Measurements from ENCODE around the gene C4orf50. TPM values are rescaled to one million over a fixed set of nuclear protein-coding genes. Genes with fewer than 3 reads are reported as not detected.

The C4orf50 gene
- total RNA-seq, 1 donor from 2014 or later: not detected

DNA sequence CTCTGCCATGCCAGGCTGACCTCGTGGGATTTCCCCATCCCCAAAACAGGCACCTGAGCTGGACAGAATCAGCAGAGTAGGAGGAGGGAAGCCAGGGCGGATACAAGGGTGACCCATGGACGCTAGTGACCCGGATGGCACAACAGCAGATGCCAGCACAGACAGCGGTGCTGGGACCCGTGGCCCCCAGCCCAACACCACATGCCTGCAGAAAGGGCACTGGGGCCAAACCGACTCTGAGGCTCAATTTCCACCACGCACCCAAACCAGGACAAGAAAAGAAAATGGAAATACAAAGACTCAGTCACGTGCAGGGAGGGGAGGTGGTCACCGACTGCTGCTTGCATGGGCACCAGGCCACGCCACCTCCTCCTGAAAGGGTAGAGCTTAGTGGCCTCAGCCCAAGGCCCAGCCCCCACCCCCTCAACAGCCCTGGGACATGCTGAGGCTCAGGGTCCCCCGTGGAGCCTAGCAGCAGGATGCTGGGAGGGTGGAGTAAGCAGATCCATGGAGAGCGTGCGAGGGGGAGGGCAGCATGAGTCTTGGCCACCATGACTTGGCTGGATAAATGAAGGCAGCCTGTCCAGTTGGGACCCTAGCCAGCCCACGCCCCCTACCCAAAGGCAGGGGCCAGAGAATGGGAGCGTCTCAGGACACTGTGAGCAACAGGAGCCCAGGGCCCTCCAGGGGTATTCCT lies 47.7 kb downstream of the C4orf50 start:
- Mint-ChIP-seq H3K27me3 (ENCODE audit: low read depth) (peaks cover 56% of the 10 kb centered on the region), H3K4me1 (ENCODE audit: low read depth) (no peaks in the 10 kb centered on the region), H3K36me3 (ENCODE audit: low read depth) (no peaks in the 10 kb centered on the region), H3K9me3 (ENCODE audit: low read depth) (no peaks in the 10 kb centered on the region), H3K27ac (ENCODE audit: unreplicated experiment) (no peak overlapping the region), H3K4me3 (ENCODE audit: unreplicated experiment) (no peak overlapping the region)
- DNase-seq (ENCODE audit: low spot score): no peak
- TF ChIP-seq, protein P1, sequence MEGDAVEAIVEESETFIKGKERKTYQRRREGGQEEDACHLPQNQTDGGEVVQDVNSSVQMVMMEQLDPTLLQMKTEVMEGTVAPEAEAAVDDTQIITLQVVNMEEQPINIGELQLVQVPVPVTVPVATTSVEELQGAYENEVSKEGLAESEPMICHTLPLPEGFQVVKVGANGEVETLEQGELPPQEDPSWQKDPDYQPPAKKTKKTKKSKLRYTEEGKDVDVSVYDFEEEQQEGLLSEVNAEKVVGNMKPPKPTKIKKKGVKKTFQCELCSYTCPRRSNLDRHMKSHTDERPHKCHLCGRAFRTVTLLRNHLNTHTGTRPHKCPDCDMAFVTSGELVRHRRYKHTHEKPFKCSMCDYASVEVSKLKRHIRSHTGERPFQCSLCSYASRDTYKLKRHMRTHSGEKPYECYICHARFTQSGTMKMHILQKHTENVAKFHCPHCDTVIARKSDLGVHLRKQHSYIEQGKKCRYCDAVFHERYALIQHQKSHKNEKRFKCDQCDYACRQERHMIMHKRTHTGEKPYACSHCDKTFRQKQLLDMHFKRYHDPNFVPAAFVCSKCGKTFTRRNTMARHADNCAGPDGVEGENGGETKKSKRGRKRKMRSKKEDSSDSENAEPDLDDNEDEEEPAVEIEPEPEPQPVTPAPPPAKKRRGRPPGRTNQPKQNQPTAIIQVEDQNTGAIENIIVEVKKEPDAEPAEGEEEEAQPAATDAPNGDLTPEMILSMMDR (IDR thresholded peaks at IDR 0.05): no peak

DNA sequence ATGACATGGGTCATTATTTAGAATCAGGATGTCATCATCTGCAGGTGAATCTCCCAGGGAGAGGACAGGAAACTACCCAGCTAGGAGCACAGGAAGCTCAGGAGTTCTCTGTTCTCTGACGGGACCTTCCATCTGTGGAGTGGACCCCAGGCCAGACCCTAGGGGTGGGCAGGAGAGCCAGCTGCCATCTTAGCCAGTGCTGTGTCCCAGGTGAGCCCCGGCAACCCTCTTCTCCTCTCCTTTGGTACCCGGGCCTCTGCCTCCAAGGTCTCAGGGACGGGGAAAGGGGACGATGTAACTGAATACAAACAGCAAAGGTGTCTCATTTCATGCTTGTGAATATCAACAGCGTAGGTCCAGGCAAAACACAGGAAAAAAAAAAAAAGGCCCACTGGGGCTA lies 48.5 kb downstream of the C4orf50 start:
- no peaks in the 10 kb centered on the region for H3K4me1 Mint-ChIP-seq (ENCODE audit: low read depth)
- peaks cover 61% of the 10 kb centered on the region for H3K27me3 Mint-ChIP-seq (ENCODE audit: low read depth)
- no peak overlapping the region for H3K4me3 Mint-ChIP-seq (ENCODE audit: unreplicated experiment)
- H3K36me3 Mint-ChIP-seq (ENCODE audit: low read depth): no peaks in the 10 kb centered on the region
- TF ChIP-seq, protein P1 (IDR thresholded peaks at IDR 0.05): no peak
- H3K27ac Mint-ChIP-seq (ENCODE audit: unreplicated experiment): no peak overlapping the region
- no peak for DNase-seq (ENCODE audit: low spot score)
- H3K9me3 Mint-ChIP-seq (ENCODE audit: low read depth): no peaks in the 10 kb centered on the region

DNA sequence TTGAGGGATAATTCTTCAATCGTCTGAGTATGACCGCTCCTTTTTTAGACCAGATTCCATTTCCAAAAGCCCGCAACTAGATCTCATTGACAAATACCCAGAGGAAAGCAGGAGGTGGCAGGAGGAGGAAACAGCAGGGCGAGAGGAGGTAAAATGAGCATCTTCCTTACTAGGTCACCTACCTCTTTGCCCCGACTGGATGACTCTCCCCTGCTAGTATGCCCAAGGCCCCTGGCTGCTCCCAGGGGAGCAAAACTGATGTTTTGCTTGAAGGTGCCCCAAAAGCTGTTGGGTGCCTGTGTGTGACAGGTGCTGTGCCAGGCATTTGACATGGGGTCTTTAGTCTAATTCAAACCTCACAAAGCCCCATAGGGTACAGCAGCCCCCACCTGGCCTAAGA lies 48.9 kb downstream of the C4orf50 start:
- peaks cover 60% of the 10 kb centered on the region for H3K27me3 Mint-ChIP-seq (ENCODE audit: low read depth)
- H3K4me1 Mint-ChIP-seq (ENCODE audit: low read depth): no peaks in the 10 kb centered on the region
- no peaks in the 10 kb centered on the region for H3K36me3 Mint-ChIP-seq (ENCODE audit: low read depth)
- DNase-seq (ENCODE audit: low spot score): no peak
- TF ChIP-seq, protein P1 (IDR thresholded peaks at IDR 0.05): no peak
- H3K27ac Mint-ChIP-seq (ENCODE audit: unreplicated experiment): no peak overlapping the region
- no peak overlapping the region for H3K4me3 Mint-ChIP-seq (ENCODE audit: unreplicated experiment)
- H3K9me3 Mint-ChIP-seq (ENCODE audit: low read depth): no peaks in the 10 kb centered on the region

DNA sequence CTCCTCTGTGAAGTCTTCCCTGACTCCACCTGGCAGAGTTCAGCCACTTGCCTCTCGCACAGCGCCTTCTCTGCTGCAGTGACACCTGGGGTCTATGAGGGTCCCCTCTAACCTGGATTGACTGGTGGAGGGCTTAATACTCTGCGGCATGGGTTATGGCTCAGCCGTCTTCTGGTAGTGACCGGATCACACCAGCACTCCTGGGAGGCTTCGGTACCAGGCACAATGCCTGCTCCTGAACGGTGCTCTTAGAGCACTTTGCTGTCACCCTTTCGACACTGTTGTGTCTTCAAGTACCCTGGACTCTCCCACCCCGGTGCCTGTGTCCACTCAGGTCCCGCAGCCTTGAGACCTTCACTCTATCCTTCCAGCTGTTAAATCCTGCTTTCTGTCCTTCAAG lies 50.0 kb downstream of the C4orf50 start:
- Mint-ChIP-seq H3K27ac (ENCODE audit: unreplicated experiment) (no peak overlapping the region), H3K4me1 (ENCODE audit: low read depth) (no peaks in the 10 kb centered on the region), H3K9me3 (ENCODE audit: low read depth) (no peaks in the 10 kb centered on the region), H3K27me3 (ENCODE audit: low read depth) (peaks cover 64% of the 10 kb centered on the region), H3K4me3 (ENCODE audit: unreplicated experiment) (no peak overlapping the region), H3K36me3 (ENCODE audit: low read depth) (no peaks in the 10 kb centered on the region)
- TF ChIP-seq, protein P1 (IDR thresholded peaks at IDR 0.05): no peak
- DNase-seq (ENCODE audit: low spot score): no peak

DNA sequence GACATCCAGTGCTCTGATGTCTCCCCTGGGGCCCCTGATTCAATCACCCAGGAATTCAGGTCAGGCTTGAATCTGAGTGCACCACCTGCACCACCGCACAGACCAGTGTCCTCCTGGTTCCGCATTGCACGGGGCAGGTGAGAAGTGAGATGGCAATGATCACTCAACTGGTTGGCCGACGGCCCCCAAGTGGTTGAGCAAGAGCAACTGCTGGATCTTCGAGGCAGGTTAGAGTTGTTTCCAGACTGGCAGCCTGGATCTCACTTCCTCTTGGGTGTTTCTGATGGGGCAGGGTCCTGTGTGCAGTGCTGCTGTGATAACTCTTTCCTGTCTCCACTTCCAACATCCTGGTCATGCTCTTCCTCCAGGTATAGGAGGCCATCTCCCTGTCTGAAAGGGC lies 50.4 kb downstream of the C4orf50 start:
- Mint-ChIP-seq H3K27me3 (ENCODE audit: low read depth) (peaks cover 66% of the 10 kb centered on the region), H3K4me1 (ENCODE audit: low read depth) (no peaks in the 10 kb centered on the region)
- TF ChIP-seq, protein P1 (IDR thresholded peaks at IDR 0.05): no peak

More for the DNA sequence above, 50.4 kb downstream of the C4orf50 start:
- DNase-seq (ENCODE audit: low spot score): no peak
- Mint-ChIP-seq H3K36me3 (ENCODE audit: low read depth) (no peaks in the 10 kb centered on the region), H3K4me3 (ENCODE audit: unreplicated experiment) (no peak overlapping the region), H3K9me3 (ENCODE audit: low read depth) (no peaks in the 10 kb centered on the region), H3K27ac (ENCODE audit: unreplicated experiment) (no peak overlapping the region)

All from chondrocyte (in vitro differentiated cells).